Measurements from ENCODE around the gene SMC6. TPM values are rescaled to one million over a fixed set of nuclear protein-coding genes. Genes with fewer than 3 reads are reported as not detected.

SMC6 gene
- total RNA-seq, 1 donor from 2014 or later, result 127 TPM

DNA sequence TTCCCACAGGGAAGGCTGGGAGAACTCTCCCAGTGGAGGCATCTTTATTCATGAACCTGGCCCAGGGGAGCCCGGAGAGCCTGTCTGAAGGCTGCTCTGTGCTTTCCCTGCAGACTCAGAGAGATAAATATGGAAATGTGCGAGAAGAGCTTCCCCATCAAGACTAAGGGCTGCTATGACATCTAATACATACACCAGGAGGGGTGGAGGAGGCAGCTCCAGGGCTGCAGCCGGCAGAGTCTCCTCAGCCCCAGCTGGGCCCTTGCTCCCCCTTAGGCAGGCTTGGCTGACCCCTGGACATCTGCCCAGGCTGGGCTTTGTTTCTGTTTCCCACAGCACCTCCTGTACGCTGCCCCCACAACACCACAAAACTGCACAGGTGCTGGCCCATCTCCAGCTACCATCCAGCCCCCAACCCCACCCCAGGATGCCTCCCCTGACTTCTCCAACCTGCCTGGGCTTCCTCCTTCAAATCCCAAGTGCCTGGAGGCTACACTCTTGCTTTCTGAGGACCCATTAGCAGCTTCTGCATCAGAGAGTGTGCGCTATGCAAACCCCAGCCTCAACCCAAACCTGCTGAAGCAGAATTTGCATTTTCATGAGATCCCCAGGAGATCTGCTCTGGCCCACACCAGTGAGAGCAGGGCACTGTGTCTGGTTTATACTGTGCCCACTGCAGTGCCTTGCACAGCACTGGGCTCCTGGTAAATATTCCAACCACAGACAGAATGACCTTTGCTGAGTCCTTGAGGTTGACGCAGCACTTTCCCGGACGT lies 116.3 kb downstream of the SMC6 start:
- H3K36me3 Mint-ChIP-seq (ENCODE audit: low read depth), result no peaks in the 10 kb centered on the region
- no peaks in the 10 kb centered on the region for H3K9me3 Mint-ChIP-seq
- no peak overlapping the region for H3K27ac Mint-ChIP-seq
- intact Hi-C loops (cut with micrococcal nuclease), result no loop called here
- ChIA-PET CTCF (no interaction called here), POLR2A (no interaction called here)
- H3K4me1 Mint-ChIP-seq, result no peaks in the 10 kb centered on the region
- H3K27me3 Mint-ChIP-seq, result peaks cover 2% of the 10 kb centered on the region
- ATAC-seq (ENCODE audit: low read depth), result no peak
- no peak for DNase-seq
- no peak overlapping the region for H3K4me3 Mint-ChIP-seq
- TF ChIP-seq, protein P1, sequence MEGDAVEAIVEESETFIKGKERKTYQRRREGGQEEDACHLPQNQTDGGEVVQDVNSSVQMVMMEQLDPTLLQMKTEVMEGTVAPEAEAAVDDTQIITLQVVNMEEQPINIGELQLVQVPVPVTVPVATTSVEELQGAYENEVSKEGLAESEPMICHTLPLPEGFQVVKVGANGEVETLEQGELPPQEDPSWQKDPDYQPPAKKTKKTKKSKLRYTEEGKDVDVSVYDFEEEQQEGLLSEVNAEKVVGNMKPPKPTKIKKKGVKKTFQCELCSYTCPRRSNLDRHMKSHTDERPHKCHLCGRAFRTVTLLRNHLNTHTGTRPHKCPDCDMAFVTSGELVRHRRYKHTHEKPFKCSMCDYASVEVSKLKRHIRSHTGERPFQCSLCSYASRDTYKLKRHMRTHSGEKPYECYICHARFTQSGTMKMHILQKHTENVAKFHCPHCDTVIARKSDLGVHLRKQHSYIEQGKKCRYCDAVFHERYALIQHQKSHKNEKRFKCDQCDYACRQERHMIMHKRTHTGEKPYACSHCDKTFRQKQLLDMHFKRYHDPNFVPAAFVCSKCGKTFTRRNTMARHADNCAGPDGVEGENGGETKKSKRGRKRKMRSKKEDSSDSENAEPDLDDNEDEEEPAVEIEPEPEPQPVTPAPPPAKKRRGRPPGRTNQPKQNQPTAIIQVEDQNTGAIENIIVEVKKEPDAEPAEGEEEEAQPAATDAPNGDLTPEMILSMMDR (IDR thresholded peaks at IDR 0.05), result no peak

DNA sequence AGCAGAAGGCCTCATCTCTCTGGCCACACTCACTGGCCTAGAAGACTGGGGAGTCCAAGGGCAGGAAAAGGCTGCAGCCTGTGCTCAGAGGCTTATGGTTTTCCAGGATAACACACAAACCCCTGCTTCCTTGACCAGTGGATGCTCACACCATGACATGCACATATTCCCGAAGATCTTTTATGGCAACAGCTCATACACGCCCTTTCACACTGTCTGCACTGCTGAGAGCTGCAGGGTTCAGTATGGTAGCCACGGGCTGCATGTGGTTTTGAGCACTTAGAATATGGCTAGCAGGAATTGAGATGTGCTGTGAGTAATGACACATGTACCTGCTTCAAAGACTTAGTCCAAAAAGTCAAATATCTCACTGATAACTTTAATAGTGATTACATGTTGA lies 117.4 kb downstream of the SMC6 start:
- no peak for DNase-seq
- H3K9me3 Mint-ChIP-seq, result no peaks in the 10 kb centered on the region
- H3K27ac Mint-ChIP-seq, result no peak overlapping the region
- H3K36me3 Mint-ChIP-seq (ENCODE audit: low read depth), result no peaks in the 10 kb centered on the region
- H3K4me3 Mint-ChIP-seq, result no peak overlapping the region
- no peaks in the 10 kb centered on the region for H3K4me1 Mint-ChIP-seq
- peaks cover 2% of the 10 kb centered on the region for H3K27me3 Mint-ChIP-seq
- intact Hi-C loops (cut with micrococcal nuclease), result no loop called here
- CTCF ChIA-PET, result interaction anchor here (0.9 kb wide), 1 partner anchor 10 kb away, joined by 3 read pairs; no protein-coding TSS in a partner anchor
- TF ChIP-seq, protein P1 (IDR thresholded peaks at IDR 0.05), result no peak
- POLR2A ChIA-PET, result no interaction called here
- ATAC-seq (ENCODE audit: low read depth), result no peak

DNA sequence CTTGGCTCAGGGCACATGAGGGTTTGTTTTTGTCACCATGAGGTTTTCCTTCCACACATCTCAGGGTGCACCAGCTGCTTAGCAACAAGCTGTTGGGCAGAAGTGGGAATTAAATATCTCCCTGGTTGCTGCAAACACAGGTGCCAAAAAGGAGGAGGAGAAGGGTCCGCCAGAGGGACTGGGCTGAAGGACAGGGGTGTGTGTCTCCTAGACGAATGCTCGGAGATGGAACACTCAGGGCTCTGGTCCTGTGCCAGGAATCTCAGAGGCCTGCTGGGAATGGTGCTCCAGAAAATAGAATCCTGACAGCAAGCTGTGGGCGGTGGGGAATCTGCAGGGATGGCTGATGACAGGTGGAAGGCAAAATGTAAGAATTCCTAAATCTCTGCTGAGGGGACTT lies 118.6 kb downstream of the SMC6 start:
- H3K9me3 Mint-ChIP-seq, result no peaks in the 10 kb centered on the region
- no peak for ATAC-seq (ENCODE audit: low read depth)
- intact Hi-C loops (cut with micrococcal nuclease), result no loop called here
- H3K4me1 Mint-ChIP-seq, result no peaks in the 10 kb centered on the region
- peaks cover 2% of the 10 kb centered on the region for H3K27me3 Mint-ChIP-seq
- no peak overlapping the region for H3K4me3 Mint-ChIP-seq
- no peak overlapping the region for H3K27ac Mint-ChIP-seq
- DNase-seq, result no peak
- ChIA-PET CTCF (interaction anchor here (1.1 kb wide), 1 partner anchor 11 kb away, joined by 3 read pairs; no protein-coding TSS in a partner anchor), POLR2A (no interaction called here)
- TF ChIP-seq, protein P1 (IDR thresholded peaks at IDR 0.05), result no peak
- H3K36me3 Mint-ChIP-seq (ENCODE audit: low read depth), result no peaks in the 10 kb centered on the region

DNA sequence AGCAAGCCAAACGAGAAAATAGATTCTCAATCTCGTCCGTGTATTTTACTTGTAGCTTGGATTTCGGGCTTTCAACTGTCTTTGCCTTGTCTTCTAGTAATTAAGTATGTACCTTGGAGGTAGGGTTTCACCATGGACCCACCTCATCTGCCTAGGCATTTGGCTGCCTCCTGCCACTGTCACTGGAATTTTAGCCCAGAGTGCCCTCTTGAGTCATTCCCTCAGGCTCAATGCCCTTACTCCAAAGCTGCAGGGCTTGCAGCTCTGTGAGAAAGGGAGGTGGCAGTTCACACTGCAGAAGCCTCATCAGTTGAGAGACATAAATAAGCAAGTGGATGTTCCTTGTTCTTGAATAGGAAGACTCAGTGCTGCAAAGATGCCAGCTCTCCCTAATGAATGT lies 123.5 kb downstream of the SMC6 start:
- Mint-ChIP-seq H3K36me3 (ENCODE audit: low read depth) (no peaks in the 10 kb centered on the region), H3K9me3 (peaks cover 3% of the 10 kb centered on the region), H3K4me1 (no peaks in the 10 kb centered on the region), H3K27me3 (peaks cover under 1% of the 10 kb centered on the region), H3K4me3 (no peak overlapping the region), H3K27ac (no peak overlapping the region)
- TF ChIP-seq, protein P1 (IDR thresholded peaks at IDR 0.05), result no peak
- ATAC-seq (ENCODE audit: low read depth) (no peak), DNase-seq (no peak)
- intact Hi-C loops (cut with micrococcal nuclease), result no loop called here
- ChIA-PET POLR2A (no interaction called here), CTCF (no interaction called here)

DNA sequence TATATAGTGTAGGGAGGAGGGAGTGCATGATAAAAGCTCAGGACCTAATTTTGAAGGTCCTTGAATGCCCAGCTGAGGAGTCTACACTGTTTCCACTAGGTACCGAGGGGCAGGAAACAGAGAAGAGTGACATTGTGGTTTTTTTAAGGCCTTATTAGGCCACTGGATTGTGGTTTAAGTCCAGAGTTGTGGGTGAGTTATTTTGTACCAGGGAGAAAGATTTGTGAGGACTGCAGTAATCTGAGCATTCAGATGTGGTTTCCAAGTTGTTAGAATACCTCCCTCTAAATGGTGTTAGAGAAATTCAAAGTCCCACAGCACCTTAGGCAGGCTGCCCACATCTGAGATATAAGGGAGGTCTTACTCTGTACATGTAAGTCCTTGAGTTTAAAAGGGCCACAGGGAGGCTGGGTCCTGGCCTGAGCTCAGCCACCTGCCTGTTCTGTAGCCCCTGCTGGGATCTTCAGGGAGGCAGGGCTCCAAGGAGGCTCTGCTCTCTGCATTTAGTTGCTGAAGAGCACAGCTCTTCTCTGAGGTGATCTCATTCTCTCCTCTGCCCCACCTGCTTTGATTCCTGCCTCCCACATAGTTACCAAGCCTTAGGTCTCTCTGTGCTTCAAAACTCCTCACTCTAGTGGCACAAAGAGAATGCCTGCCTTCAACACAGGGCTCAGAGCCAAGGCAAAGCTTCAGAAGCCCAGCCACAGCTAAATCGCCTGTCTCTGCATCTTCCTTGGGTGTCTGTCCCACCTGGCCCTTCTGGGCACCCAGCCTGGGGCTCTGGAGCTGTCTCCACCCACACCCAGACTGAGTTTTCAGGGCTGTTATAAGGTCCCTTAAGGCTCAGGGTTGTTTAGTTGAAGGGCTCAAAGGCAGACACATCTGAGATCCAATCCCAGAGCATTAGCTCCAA lies 125.0 kb downstream of the SMC6 start:
- ChIA-PET POLR2A (no interaction called here), CTCF (no interaction called here)
- TF ChIP-seq, protein P1 (IDR thresholded peaks at IDR 0.05), result no peak
- no peak for DNase-seq
- H3K27ac Mint-ChIP-seq, result no peak overlapping the region
- intact Hi-C loops (cut with micrococcal nuclease), result no loop called here
- H3K9me3 Mint-ChIP-seq, result peaks cover 7% of the 10 kb centered on the region
- H3K36me3 Mint-ChIP-seq (ENCODE audit: low read depth), result no peaks in the 10 kb centered on the region
- no peak overlapping the region for H3K4me3 Mint-ChIP-seq
- ATAC-seq (ENCODE audit: low read depth), result no peak
- H3K27me3 Mint-ChIP-seq, result peaks cover 7% of the 10 kb centered on the region
- H3K4me1 Mint-ChIP-seq, result no peaks in the 10 kb centered on the region

Measured in activated B cell treated with CpG ODN at 0.5 μM for 24 hours (primary cell).